Esophagus squamous epithelium (tissue), 5 donors: ENCODE measurements around the gene ECI1. TPM values are rescaled to one million over a fixed set of nuclear protein-coding genes. Genes with fewer than 3 reads are reported as not detected.

ENCODE experiments used
- DNase-seq: peaks from one replicate; lab custom pipeline; 2025; lab: John Stamatoyannopoulos, UW
- H3K27ac ChIP-seq, 4 donors: fragments of 200-600 bp; sonication (generic); one replicate each; pipeline ENCODE4 v1.5.1; 2016 to 2019; ENCODE audit warnings: mild to moderate bottlenecking in 1 of 4
- H3K27me3 ChIP-seq, 4 donors: fragments of 200-600 bp; sonication (generic); 1 replicate in 3 of 4; 2 replicates in 1 of 4; pipeline versions ENCODE4 v1.5.1 to v1.6.0; 2017 to 2021; ENCODE audit warnings: antibody characterized with exemption in 1 of 4
- H3K36me3 ChIP-seq, 3 donors: fragments of 200-600 bp; sonication (generic); one replicate each; pipeline ENCODE4 v1.5.1; 2016 to 2019
- H3K4me1 ChIP-seq, 3 donors: fragments of 200-600 bp; sonication (generic); one replicate each; pipeline ENCODE4 v1.5.1; 2017 to 2019
- H3K4me3 ChIP-seq, 4 donors: fragments of 200-600 bp; sonication (generic); 1 replicate in 3 of 4; 2 replicates in 1 of 4; pipeline ENCODE4 v1.5.1; 2016 to 2019; ENCODE audit warnings: mild to moderate bottlenecking in 2 of 4, moderate library complexity in 1 of 4
- H3K9me3 ChIP-seq, 3 donors: fragments of 200-600 bp; sonication (generic); one replicate each; pipeline ENCODE4 v1.5.1; 2016 to 2019
- POLR2A ChIP-seq, 4 donors: fragments of 450-650 bp; IDR thresholded peaks; one replicate each; pipeline ENCODE4 v1.6.1; 2017; ENCODE audit warnings: antibody characterized with exemption in 4 of 4, mild to moderate bottlenecking in 4 of 4, moderate library complexity in 3 of 4
- WGBS, 2 donors: methylation state at CpG; one replicate each; pipeline ENCODE4 v1.1.5; 2018; 5-methylcytosine and 5-hydroxymethylcytosine counted together
- intact Hi-C: fragments of 100-400 bp; cut with DNase I; formaldehyde crosslinking; loops from one replicate; pipeline ENCODE4 v1.15.0; 2022
- total RNA-seq, 4 donors: library from RNA; depleted of rRNA; stranded (reverse); fragments of >200 nt; gene quantifications; one replicate each; pipeline ENCODE4 v1.1.0, GENCODE V29; 2016
- TF ChIP-seq, protein P1 (sequence below), 6 experiments: fragments of 450-650 bp in 4 of 6; fragments of 200-600 bp in 2 of 6; sonication (generic) in 2 of 6; IDR thresholded peaks; one replicate each; pipeline ENCODE4 v1.5.1; 2016 to 2019; ENCODE audit warnings: antibody characterized with exemption in 6 of 6, mild to moderate bottlenecking in 4 of 6, moderate library complexity in 4 of 6
- donor health status: DM: yes; HTN: yes; CAD: no.

Gene ECI1
- total RNA-seq, 4 donors from 2014 or later, result 38.6 to 50.7 (median 42.6) TPM

DNA sequence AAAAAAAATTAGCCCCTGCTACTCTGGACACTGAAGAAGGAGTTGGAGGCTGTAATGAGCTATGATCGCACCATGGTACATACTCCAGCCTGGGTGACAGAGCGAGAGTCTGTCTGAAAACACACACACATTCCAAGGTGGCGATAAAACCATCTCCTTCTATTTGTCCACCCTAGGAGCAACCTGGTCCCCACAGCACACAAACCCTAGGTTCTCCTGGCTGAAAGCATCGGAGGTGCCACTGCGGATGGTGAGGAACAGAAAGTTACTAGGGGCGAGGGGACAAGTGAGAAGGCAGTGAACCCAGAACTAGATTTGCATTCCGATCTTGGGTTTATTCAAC is 1.4 kb upstream of the ECI1 start:
- intact Hi-C loops, result no loop called here
- H3K36me3 ChIP-seq, result peaks cover 38 to 66% (median 49%) of the 10 kb centered on the region in 3 donors

DNA sequence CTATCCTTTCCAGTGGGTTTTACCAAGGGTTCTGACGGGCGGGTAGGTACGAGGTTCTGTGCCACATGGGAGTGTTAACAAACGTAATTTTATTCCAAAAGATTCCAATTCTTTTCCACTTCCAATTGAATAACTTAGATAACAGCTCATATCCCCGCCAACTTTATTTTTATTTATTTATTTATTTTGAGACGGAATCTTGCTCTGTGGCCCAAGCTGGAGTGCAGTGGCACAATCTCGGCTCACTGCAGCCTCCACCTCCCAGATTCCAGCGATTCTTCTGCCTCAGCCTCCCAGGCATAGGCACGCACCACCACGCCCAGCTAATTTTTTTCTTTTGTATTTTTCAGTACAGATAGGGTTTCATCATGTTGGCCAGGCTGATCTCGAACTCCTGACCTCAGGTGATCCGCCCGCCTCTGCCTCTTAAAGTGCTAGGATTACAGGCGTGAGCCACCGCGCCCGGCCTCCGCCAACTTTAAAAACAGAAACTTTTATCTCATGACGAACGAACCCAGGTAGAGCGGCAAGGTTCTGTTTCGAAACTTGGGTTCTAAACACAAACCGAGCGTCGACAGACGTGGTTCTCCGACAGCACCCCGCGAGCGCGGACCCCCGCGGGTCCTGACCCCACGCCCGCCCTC is 613 bp downstream of the ECI1 start:
- TF ChIP-seq, protein P1, sequence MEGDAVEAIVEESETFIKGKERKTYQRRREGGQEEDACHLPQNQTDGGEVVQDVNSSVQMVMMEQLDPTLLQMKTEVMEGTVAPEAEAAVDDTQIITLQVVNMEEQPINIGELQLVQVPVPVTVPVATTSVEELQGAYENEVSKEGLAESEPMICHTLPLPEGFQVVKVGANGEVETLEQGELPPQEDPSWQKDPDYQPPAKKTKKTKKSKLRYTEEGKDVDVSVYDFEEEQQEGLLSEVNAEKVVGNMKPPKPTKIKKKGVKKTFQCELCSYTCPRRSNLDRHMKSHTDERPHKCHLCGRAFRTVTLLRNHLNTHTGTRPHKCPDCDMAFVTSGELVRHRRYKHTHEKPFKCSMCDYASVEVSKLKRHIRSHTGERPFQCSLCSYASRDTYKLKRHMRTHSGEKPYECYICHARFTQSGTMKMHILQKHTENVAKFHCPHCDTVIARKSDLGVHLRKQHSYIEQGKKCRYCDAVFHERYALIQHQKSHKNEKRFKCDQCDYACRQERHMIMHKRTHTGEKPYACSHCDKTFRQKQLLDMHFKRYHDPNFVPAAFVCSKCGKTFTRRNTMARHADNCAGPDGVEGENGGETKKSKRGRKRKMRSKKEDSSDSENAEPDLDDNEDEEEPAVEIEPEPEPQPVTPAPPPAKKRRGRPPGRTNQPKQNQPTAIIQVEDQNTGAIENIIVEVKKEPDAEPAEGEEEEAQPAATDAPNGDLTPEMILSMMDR (IDR thresholded peaks at IDR 0.05), result no peak
- TF ChIP-seq POLR2A (IDR thresholded peaks at IDR 0.05), result no peak
- 5 to 11% methylated on average over 17 to 23 of the region's 35 CpGs for WGBS, 2 donors
- peaks cover 7 to 33% (median 18%) of the 10 kb centered on the region in 3 donors for H3K4me1 ChIP-seq
- DNase-seq, result no peak
- no peaks in the 10 kb centered on the region for H3K27me3 ChIP-seq
- peak overlapping the region; percentile 54 to 92 (median 70) for H3K4me3 ChIP-seq
- no peaks in the 10 kb centered on the region for H3K9me3 ChIP-seq
- H3K36me3 ChIP-seq, result peaks cover 26 to 65% (median 38%) of the 10 kb centered on the region in 3 donors
- intact Hi-C loops, result no loop called here
- H3K27ac ChIP-seq, result peak overlapping the region; percentile 87 to 99 (median 98)

More for the DNA sequence above, 1.4 kb upstream of the ECI1 start:
- no peaks in the 10 kb centered on the region for H3K9me3 ChIP-seq
- WGBS, 2 donors, result 82 to 92% methylated on average over 7 of the region's 7 CpGs
- no peaks in the 10 kb centered on the region for H3K27me3 ChIP-seq
- H3K4me3 ChIP-seq, result no peak overlapping the region
- no peak for DNase-seq
- H3K4me1 ChIP-seq, result peaks cover 7 to 33% (median 18%) of the 10 kb centered on the region in 3 donors
- TF ChIP-seq POLR2A (IDR thresholded peaks at IDR 0.05), result no peak
- TF ChIP-seq, protein P1 (IDR thresholded peaks at IDR 0.05), result no peak
- H3K27ac ChIP-seq, result peak overlapping the region in 1 of 4 donors; percentile 99

DNA sequence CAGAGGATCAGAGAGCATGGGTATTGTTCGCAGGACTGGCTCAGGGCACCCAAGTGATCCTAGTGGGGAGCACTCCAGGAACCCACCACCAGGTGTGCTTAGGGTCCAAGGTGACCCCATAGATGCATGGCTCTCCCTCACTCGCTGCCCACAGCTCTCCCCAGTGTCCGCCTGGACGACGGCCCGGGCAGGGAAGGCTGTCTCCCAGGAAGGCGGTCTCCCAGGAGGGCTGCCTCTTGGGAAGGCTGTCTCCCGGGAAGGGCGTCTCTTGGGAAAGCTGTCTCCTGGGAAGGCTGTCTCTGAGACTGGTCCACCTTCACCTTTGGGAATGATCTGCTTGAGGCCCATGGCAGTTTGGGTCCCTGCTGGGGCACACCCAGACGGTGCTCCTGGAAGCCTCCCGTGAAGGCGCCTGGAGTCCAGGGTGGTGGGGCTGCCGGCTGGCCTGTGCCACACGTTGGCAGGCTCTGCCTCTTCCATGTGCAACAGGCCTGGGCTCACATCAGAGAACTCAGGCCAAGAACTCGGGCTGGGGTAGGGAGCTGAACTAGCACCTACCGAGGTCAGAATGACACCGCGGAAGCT is 5.0 kb downstream of the ECI1 start:
- TF ChIP-seq, protein P1 (IDR thresholded peaks at IDR 0.05), result no peak
- TF ChIP-seq POLR2A (IDR thresholded peaks at IDR 0.05), result no peak
- Histone ChIP-seq H3K27ac (no peak overlapping the region), H3K4me1 (peaks cover 0 to 19% (median 8%) of the 10 kb centered on the region in 3 donors), H3K9me3 (no peaks in the 10 kb centered on the region), H3K4me3 (no peak overlapping the region), H3K36me3 (peaks cover 29 to 75% (median 31%) of the 10 kb centered on the region in 3 donors), H3K27me3 (no peaks in the 10 kb centered on the region)
- 94% methylated on average over 8 of the region's 18 CpGs; no CpG with 5 or more reads in 1 of the 2 donors for WGBS, 2 donors
- DNase-seq, result no peak
- intact Hi-C loops, result no loop called here

DNA sequence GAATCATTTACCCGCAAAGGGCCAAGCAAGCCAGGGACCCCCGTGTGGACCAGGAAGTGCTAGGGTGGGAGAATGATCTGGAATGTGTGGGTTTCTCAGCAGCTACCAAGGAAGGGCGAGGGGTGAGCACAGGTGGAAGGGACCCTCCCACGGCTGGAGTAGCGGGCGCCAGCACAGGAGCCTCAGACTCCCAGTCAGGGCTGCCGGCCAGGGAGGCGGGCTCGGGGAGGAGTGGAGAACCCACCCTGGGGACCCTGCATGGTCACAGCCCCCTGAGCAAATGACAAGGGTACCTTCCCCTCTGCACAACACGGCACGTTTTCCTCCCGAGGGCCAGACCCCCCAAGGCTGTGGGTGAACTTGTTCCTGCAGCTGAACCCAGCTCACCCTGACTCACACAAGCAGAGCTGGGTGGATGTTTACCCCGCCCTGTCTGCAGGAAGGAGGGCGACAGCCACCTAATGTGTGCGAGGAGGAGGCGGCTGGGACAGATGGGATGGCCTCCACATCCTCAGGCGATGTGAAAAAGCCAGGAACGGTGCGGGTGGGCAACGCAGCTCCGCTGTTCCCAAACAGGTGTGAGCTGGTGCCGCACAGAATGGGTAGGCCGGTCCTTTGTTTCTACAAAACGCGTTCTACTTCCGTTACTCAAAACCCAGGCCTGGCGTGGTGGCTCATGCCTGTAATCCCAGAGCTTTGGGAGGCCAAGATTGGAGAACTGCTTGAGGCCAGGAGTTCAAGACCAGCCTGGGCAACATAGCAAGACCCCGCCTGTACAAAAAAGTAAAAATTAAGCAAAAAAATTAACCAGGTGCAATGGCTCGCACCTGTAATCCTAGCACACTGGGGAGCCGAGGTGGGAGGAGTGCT is 6.2 kb downstream of the ECI1 start:
- DNase-seq, result no peak
- Histone ChIP-seq H3K36me3 (peaks cover 29 to 85% (median 31%) of the 10 kb centered on the region in 3 donors), H3K27me3 (no peaks in the 10 kb centered on the region), H3K4me1 (peaks cover 0 to 11% (median 1%) of the 10 kb centered on the region in 3 donors), H3K27ac (no peak overlapping the region), H3K9me3 (no peaks in the 10 kb centered on the region), H3K4me3 (no peak overlapping the region)
- TF ChIP-seq POLR2A (IDR thresholded peaks at IDR 0.05), result no peak
- TF ChIP-seq, protein P1 (IDR thresholded peaks at IDR 0.05), result no peak
- intact Hi-C loops, result no loop called here
- WGBS, 2 donors, result 79 to 85% methylated on average over 17 to 25 of the region's 30 CpGs
